Karpas-422 (cell line): ENCODE data around the gene TMEM164. TPM values are rescaled to one million over a fixed set of nuclear protein-coding genes. Genes with fewer than 3 reads are reported as not detected.
A peak's percentile ranks its signal among the peaks of the same experiment; 100 is the strongest.
"Not testable (repeated sequence)": the region's sequence is repeated elsewhere in the genome, so short reads cannot be mapped to it uniquely, and the experiment has no call there.

Source experiments
- DNase-seq: peaks from one replicate; pipeline ENCODE4 v3.0.0-alpha.2; 2015
- H2AFZ ChIP-seq: fragments of 200-600 bp; sonication (generic); 2 replicates; pipeline ENCODE4 v1.6.1; 2014; ENCODE audit warnings: antibody characterized with exemption, low read length, mixed read lengths
- H3K27ac ChIP-seq: fragments of 200-600 bp; sonication (generic); 2 replicates; pipeline ENCODE4 v1.5.1; 2014; ENCODE audit warnings: mild to moderate bottlenecking, low read length, moderate library complexity
- H3K27me3 ChIP-seq: fragments of 200-600 bp; sonication (generic); 2 replicates; pipeline ENCODE4 v1.6.1; 2014; ENCODE audit warnings: low read length, mixed read lengths
- H3K36me3 ChIP-seq: fragments of 200-600 bp; sonication (generic); 2 replicates; pipeline ENCODE4 v1.6.1; 2014; ENCODE audit warnings: low read length, mixed read lengths; ENCODE audit not compliant: insufficient read depth
- H3K4me1 ChIP-seq: fragments of 200-600 bp; sonication (generic); 2 replicates; pipeline ENCODE4 v1.6.1; 2014; ENCODE audit warnings: mild to moderate bottlenecking, low read length, mixed read lengths
- H3K4me2 ChIP-seq: fragments of 200-600 bp; sonication (generic); 2 replicates; pipeline ENCODE4 v1.6.1; 2014; ENCODE audit warnings: low read length, low read depth, mild to moderate bottlenecking; ENCODE audit not compliant: poor library complexity, severe bottlenecking
- H3K4me3 ChIP-seq: fragments of 200-600 bp; sonication (generic); 2 replicates; pipeline ENCODE4 v1.5.1; 2014; ENCODE audit warnings: mild to moderate bottlenecking, antibody characterized with exemption, low read length, mixed read lengths
- H3K79me2 ChIP-seq: fragments of 200-600 bp; sonication (generic); 2 replicates; pipeline ENCODE4 v1.6.1; 2014; ENCODE audit warnings: mild to moderate bottlenecking, low read length, mixed read lengths
- H3K9ac ChIP-seq: fragments of 200-600 bp; sonication (generic); 2 replicates; pipeline ENCODE4 v1.6.0; 2014; ENCODE audit warnings: low read length
- H3K9me2 ChIP-seq: fragments of 200-600 bp; sonication (generic), shearing (Covaris generic); replicated peaks from 2 replicates; pipeline ENCODE4 v1.6.0; 2014; ENCODE audit warnings: mild to moderate bottlenecking, low read length, moderate library complexity; ENCODE audit not compliant: insufficient read depth
- H3K9me3 ChIP-seq: fragments of 300-700, 200-600 bp; sonication (generic); 2 replicates; pipeline ENCODE4 v1.6.1; 2014; ENCODE audit warnings: low read length, mixed read lengths
- H4K20me1 ChIP-seq: fragments of 200-600 bp; sonication (generic); 2 replicates; pipeline ENCODE4 v1.6.1; 2014; ENCODE audit warnings: mild to moderate bottlenecking, antibody characterized with exemption, low read length, low read depth; ENCODE audit not compliant: insufficient read depth
- total RNA-seq: library from RNA; depleted of rRNA; stranded (reverse); fragments of >200 nt; shearing (Covaris generic); gene quantifications from 2 replicates; pipeline ENCODE4 v1.2.3, GENCODE V29; 2014; ENCODE audit warnings: low replicate concordance

Gene TMEM164
- total RNA-seq, 1 experiment from 2014 or later, result 14.1 TPM

DNA sequence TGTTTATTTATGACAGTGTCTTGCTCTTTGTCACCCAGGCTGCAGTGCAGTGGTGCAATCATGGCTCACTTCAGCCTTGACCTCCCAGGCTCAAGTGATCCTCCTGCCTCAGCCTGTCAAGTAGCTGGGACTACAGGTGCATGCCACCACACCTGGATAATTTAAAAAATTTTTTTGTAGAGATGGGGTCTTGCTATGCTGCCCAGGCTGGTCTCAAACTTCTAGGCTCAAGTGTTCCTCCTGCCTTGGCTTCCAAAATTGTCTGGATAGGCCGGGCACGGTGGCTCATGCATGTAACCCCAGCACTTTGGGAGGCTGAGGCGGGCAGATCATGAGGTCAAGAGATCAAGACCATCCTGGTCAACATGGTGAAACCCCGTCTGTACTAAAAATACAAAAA is 32.1 kb upstream of the TMEM164 start:
- not testable (repeated sequence) for H3K4me2 ChIP-seq, H3K27ac ChIP-seq, H3K9me3 ChIP-seq, DNase-seq, H3K27me3 ChIP-seq, H3K9me2 ChIP-seq, H3K4me1 ChIP-seq, H3K4me3 ChIP-seq, H3K36me3 ChIP-seq, H4K20me1 ChIP-seq, H3K79me2 ChIP-seq, H2AFZ ChIP-seq, H3K9ac ChIP-seq

DNA sequence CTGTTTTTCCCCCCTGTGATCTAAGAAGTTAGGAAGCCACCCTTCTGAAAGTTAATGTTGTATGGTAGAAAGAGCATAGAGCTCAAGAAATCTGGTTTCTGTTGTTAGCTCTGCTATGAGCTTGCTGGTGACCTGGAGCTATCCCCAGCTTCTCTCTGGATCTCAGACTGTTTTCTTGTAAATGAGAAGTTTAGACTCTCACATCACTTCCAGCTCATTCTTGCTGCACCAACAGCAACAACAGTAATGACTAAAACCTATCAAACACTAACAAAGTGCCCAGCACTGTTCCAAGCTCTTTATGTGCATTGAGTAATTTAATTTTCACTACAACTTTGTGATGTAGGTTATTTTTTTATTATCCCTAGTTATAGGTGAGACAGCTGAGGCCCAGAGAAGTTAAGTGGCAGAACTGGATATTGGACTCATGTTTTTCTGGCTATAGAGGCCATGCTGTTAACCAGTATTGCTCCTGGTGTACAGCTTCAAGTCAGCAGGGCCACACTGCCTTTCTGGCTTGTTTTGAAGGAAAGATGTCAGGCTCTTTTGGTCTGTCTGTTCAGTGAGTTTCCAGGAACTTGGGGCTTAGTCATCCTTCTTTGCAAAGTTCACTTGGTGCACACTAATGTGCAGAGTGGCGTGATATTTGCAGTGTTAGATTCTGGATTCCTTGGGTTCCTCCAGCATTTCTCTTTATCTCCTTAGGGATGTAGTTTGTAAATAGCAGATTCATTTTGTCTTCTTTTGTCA is 27.8 kb upstream of the TMEM164 start:
- Histone ChIP-seq H3K36me3 (no peaks in the 10 kb centered on the region), H3K27ac (no peak overlapping the region), H2AFZ (no peak overlapping the region), H3K9me2 (no peaks in the 10 kb centered on the region), H3K79me2 (no peaks in the 10 kb centered on the region), H3K9ac (no peak overlapping the region), H3K4me3 (no peak overlapping the region), H3K4me2 (no peak overlapping the region), H3K4me1 (no peaks in the 10 kb centered on the region), H3K27me3 (no peaks in the 10 kb centered on the region), H3K9me3 (no peaks in the 10 kb centered on the region), H4K20me1 (no peaks in the 10 kb centered on the region)
- DNase-seq, result no peak

DNA sequence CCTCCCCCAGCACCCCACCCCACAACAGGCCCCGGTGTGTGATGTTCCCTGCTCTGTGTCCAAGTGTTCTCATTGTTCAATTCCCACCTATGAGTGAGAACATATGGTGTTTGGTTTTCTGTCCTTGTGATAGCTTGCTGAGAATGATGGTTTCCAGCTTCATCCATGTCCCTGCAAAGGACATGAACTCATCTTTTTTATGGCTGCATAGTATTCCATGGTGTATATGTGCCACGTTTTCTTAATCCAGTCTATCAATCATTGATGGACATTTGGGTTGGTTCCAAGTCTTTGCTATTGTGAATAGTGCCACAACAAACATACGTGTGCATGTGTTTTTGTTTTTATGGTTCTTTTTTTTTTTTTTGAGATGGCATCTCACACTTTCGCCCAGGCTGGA is 17.7 kb upstream of the TMEM164 start:
- not testable (repeated sequence) for H3K4me3 ChIP-seq, H3K9me3 ChIP-seq, H3K9ac ChIP-seq, DNase-seq, H3K4me2 ChIP-seq, H3K9me2 ChIP-seq, H3K36me3 ChIP-seq, H3K27me3 ChIP-seq, H3K79me2 ChIP-seq, H3K27ac ChIP-seq, H3K4me1 ChIP-seq, H4K20me1 ChIP-seq, H2AFZ ChIP-seq

DNA sequence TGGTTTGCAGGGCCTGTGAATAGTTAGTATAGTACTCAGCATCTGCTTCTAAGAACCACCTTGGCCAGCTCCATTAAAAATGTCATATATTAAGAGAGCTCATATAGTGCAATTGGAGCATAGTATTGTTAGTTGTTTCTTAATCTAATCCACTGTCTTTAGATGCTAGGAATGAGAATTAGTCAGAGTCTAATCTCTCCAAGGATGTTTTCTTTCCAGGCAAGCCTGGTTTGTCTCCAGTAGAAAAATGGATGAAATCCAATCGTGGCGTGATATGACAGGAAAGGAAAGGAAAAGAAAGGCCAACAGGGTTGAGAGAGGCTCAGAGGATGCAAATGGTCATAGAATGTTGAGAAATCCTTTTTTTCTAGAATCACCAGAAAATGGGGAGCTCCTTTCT is 15.0 kb upstream of the TMEM164 start:
- Histone ChIP-seq H3K9me2 (no peaks in the 10 kb centered on the region), H3K4me2 (no peak overlapping the region), H2AFZ (no peak overlapping the region), H3K9ac (no peak overlapping the region), H4K20me1 (no peaks in the 10 kb centered on the region), H3K27me3 (no peaks in the 10 kb centered on the region), H3K79me2 (no peaks in the 10 kb centered on the region), H3K4me3 (no peak overlapping the region), H3K9me3 (no peaks in the 10 kb centered on the region), H3K4me1 (no peaks in the 10 kb centered on the region), H3K27ac (no peak overlapping the region), H3K36me3 (no peaks in the 10 kb centered on the region)
- no peak for DNase-seq

DNA sequence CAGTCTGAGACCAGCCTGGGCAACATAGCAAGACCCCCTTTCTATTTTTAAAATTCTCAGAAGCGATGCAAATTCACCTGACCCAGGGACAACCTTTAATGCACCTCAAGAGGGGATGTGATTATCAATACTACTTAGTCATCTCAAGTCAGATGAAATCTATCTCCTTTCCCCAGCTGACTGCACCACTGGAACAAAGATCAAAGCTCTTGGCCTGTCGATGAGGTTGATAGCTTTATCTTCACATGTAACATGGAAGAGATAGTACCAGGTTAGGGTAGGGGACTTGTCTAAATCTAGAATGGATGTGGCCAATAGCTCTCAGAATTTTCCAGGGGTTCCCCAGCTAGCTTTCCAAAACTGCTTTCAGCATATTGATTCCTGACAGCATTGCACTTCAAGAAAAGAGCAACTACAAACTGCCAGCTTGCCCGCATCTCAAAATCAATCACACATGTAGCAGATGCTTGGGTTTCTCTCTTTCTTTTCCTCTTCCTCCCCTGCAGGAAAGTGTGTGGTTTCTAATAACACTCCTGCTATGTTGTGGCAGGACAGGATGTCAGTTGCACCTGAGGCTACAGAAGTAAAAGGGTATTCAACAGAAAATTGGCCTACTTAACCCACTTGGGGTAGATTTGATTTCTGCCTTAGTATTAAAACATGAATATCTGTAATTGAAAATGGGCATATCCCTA is 12.2 kb upstream of the TMEM164 start:
- Histone ChIP-seq H3K9me2 (no peaks in the 10 kb centered on the region), H4K20me1 (no peaks in the 10 kb centered on the region), H3K9me3 (no peaks in the 10 kb centered on the region), H3K4me3 (no peak overlapping the region), H3K27me3 (no peaks in the 10 kb centered on the region), H3K79me2 (no peaks in the 10 kb centered on the region), H3K27ac (no peak overlapping the region), H3K9ac (no peak overlapping the region), H2AFZ (no peak overlapping the region), H3K4me1 (no peaks in the 10 kb centered on the region), H3K36me3 (no peaks in the 10 kb centered on the region), H3K4me2 (no peak overlapping the region)
- no peak for DNase-seq

DNA sequence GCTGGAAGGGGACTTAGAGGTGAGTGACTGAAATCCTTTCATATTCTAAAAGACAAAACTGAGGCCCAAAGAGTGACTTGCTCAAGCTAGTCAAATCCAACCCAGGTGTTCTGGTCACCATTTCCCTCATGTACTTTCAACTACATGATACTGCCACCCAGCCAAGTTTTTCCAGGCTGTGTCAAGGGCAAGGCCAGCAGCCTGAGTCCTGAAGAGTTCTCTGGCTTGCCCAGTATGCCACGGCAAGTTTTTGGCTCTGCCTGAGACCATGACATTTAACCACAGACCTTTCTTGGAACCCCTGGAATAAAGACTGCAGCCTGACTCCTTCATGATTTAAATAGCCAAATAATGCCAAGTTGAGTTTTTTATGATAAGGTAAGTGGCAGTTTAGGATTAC is 10.7 kb upstream of the TMEM164 start:
- Histone ChIP-seq H2AFZ (no peak overlapping the region), H3K27ac (no peak overlapping the region), H3K79me2 (no peaks in the 10 kb centered on the region), H3K4me1 (no peaks in the 10 kb centered on the region), H3K36me3 (no peaks in the 10 kb centered on the region), H3K27me3 (no peaks in the 10 kb centered on the region), H4K20me1 (no peaks in the 10 kb centered on the region), H3K9me3 (no peaks in the 10 kb centered on the region), H3K4me3 (no peak overlapping the region), H3K9me2 (no peaks in the 10 kb centered on the region), H3K9ac (no peak overlapping the region), H3K4me2 (no peak overlapping the region)
- no peak for DNase-seq

DNA sequence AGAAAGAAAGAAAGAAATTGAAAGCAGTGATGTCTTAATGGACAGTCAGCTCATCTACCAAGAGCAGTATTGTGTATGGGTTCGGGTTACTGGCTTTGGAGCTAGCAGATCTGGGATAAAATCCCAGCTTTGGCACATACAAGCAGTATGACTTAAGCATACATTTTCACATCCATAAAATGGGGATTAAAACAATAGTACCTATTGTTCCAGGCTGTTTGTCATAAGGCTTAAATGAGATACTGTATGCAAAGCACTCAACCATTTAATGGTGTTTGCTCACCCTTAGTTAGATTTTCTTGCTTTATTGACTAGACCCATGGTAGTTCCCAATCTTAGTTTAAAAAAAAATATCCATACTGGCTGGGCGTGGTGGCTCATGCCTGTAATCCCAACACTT is 7.8 kb upstream of the TMEM164 start:
- H3K9me3 ChIP-seq, result no peaks in the 10 kb centered on the region

DNA sequence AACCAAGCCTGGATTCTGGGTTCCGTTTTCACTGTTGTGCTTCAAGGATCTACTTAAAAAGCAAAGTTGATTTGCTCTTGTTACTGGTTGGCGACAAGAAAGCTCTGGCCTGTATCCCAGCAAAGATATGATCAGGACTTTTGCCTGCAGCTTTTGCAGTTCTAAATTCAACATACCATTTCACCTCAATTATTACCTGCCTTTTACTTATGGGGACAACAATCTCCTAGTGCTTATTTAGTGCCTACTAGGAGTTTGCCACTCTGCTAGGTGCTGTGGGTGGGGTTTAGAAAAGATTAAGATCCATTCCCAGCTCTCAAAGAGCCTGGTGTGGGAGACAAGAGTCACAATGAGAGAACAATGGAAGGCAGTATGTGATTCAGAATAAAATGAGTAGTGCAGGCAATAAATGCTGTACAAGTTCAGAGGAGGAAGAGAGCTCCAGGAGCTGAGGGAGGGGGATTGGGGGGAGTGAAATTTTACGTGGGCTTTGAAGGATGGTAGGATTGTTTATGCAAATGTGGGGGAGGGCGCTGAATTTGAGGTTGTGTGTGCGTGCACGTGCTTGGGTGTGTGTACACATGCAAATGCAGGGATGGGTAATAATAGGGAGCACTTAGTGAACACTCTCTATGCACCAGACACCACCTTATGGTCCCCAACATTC is 5.0 kb upstream of the TMEM164 start:
- Histone ChIP-seq H3K9me3 (no peaks in the 10 kb centered on the region), H4K20me1 (no peaks in the 10 kb centered on the region), H3K9ac (no peak overlapping the region), H3K36me3 (no peaks in the 10 kb centered on the region), H3K27me3 (no peaks in the 10 kb centered on the region), H3K4me1 (peaks cover 11% of the 10 kb centered on the region), H3K4me2 (no peak overlapping the region), H2AFZ (no peak overlapping the region), H3K9me2 (no peaks in the 10 kb centered on the region), H3K4me3 (no peak overlapping the region), H3K79me2 (no peaks in the 10 kb centered on the region), H3K27ac (no peak overlapping the region)
- DNase-seq, result peak; percentile 43

More for the DNA sequence above, 7.8 kb upstream of the TMEM164 start:
- no peak overlapping the region for H3K4me2 ChIP-seq
- peaks cover 5% of the 10 kb centered on the region for H3K4me1 ChIP-seq
- H3K4me3 ChIP-seq, result no peak overlapping the region
- H3K27me3 ChIP-seq, result no peaks in the 10 kb centered on the region
- H3K27ac ChIP-seq, result no peak overlapping the region
- no peaks in the 10 kb centered on the region for H4K20me1 ChIP-seq
- no peak for DNase-seq
- no peak overlapping the region for H3K9ac ChIP-seq
- H3K79me2 ChIP-seq, result no peaks in the 10 kb centered on the region
- H3K9me2 ChIP-seq, result no peaks in the 10 kb centered on the region
- H3K36me3 ChIP-seq, result no peaks in the 10 kb centered on the region
- no peak overlapping the region for H2AFZ ChIP-seq
